ENCODE measurements around the gene ALDH1A2.
"Not testable (repeated sequence)": the region's sequence is repeated elsewhere in the genome, so short reads cannot be mapped to it uniquely, and the experiment has no call there.

Gene ALDH1A2

DNA sequence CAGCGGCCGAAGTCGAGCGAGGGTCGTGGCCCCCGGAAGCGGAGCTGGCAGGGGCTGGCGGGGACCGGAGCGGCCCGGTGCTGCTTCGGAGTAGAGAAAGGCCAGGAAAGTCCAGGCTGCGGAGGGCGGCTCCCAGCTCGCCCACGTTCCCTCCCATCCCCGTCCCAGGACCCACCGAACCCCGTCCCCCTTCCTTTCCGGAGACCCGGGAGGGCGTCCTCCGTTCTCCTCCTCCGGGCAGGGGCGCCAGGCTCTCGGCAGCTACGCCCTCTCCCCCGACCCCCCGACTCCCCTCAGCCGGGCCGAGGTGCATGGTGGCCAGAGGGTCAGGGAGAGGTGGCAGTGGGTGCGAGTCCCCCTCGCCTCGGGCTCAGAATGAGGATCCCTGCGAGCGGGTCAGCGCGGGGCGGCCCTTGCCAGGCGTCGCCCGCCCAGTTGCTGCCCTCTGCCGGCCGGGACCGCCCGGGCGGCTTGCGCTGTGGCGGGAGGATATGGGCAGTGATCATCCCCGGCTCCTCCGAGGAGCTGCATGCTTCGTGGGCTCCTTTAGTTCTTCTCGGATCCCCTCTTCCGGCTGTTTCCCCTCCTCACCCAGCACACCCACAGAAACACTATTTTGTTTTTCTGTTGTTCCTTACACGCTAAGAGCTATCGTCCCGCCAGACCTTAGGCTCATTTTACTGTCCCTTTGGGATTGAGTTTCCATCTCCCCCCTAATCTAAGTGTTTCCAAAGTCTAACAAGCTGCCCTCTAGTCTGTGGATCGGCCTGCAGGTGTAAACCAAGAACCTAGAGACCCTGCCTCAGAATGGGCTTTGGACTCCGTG is 744 bp upstream of the ALDH1A2 start:
- DNase-seq (ENCODE audit: low spot score) = peak; percentile 91

DNA sequence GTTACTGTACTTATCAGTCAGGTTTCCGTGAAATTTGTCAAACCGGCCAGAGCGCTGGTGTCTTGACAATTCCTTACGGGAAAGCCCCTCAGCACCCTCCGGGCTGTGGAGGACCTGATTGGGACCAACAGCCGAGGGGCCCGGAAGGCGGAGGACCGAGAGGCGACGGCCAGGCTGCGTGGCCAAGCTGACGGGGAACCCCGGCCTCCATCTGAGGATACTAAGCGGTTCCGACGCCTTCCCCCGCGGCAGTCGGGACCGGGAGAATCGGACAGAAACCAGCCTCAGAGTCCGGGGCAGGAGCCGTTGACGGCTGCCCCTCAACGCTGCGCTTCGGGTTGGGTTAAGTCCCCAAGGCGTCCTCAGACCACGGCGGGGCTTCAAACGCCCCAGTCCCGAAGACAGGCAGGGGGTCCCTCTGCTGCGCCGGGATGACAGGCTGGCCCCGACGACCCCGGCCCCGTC is 499 bp downstream of the ALDH1A2 start:
- no peak for DNase-seq (ENCODE audit: low spot score)

DNA sequence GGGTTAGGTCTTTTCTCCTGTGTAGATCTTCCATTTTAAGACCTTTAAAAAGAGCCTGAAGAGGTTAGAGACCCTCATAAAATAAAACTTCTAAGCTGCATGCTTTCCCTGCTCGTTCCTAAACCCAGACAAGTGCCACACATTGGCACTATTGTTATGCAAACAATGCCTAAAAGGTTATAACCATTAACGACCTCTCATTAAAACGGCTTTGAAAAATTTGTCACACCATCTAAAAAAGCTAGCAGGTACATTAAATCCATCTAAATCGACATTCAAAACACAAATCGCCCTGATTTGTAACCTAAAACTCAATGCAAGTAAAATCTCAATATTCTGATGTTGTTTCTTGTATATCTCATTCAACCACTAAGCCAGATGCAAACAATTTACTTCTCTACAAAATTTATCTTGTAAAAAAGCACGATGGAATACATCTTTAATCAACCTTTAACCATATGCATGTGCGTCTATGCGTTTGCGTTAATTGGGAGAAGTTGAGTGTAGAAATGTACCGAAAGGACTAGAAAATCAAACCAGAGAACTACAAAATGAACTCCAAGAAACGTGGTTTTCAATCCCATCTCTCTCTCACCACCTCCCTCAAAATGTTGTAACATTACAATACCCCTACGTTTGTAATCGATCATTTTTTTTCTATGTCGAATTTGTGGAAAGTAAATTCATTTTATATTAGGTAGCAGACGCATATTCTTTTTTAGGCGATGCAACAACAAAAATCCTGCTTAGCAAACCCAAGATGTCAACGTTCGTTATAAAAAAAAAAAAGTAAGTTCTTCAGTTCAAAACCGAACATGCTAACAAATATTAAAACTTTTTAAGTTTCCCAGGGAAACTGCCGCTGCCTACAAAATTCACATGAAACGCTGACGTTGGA is 1.2 kb downstream of the ALDH1A2 start:
- DNase-seq (ENCODE audit: low spot score) = no peak

DNA sequence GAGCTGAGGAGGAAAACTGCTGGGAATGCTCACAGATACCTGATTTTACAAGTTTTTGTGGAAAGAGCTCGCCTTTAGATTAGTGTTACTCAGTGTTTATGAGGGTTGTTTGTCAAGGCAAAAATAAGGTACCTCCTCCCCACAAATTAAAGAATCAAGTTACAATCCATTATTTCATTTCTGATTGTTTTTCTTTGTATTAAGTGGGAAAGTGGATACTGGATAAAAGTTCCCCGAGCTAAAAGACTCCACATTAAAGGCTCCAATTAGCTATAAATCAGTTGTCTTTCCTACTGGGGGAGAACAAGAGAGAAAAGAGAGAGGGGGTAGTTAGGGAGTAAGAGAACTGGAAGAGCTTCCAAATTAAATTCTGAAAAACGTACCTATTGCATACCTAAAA is 1.9 kb downstream of the ALDH1A2 start:
- DNase-seq (ENCODE audit: low spot score) = no peak

DNA sequence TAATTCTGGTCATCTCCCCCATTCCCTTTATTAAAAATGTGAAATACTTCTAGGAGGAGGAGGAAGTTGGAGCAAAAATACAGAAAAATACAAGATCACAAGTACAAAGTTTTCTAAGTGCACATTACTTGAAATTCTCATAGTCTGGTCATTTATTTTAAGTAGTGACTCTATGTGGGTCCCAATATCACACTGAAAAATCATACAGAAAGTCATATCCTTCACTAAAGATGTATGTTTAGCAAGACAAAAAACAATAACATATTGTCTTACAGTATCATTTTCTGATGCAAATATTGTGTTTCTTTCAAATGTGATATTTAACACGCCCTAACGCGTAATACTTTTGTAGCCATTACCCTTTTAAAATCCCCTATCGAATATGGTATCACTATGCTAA is 2.5 kb downstream of the ALDH1A2 start:
- no peak for DNase-seq (ENCODE audit: low spot score)

DNA sequence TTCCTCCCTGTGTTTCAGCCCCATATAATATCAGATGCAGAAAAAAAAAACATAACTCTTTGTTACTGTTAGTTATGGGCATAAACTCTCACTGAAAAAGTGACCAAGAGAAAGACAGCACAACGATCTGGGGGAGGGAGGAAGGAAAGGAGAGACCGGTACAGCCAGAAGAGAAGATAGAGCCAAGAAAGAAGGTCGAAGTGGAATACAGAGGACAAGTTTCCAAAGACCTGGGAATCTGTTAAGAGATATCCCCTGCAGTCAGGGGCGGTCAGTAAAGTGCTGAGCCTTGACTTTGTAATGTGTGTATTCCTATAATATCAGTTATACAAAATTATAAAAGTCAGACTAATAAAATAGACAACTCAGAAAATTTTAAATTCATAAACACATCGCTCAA is 3.3 kb downstream of the ALDH1A2 start:
- no peak for DNase-seq (ENCODE audit: low spot score)

DNA sequence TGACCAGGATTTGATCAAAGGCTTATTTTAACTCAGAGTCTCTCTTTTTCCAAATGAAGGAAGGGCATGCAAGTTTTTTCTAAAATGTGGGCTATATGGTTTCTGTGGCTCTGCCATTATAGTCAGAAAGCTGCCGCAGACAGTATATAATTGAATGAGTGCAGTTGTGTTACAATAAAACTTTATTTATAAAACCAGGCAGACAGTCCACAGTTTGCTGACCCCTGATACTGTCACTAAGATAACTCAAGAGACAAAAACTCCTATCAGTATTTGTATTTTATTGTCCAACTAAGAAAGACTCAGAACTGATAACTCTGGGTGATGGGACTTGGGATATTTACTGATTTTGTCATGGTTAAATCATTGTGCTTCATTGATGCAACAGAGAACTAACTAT is 4.9 kb downstream of the ALDH1A2 start:
- no peak for DNase-seq (ENCODE audit: low spot score)

DNA sequence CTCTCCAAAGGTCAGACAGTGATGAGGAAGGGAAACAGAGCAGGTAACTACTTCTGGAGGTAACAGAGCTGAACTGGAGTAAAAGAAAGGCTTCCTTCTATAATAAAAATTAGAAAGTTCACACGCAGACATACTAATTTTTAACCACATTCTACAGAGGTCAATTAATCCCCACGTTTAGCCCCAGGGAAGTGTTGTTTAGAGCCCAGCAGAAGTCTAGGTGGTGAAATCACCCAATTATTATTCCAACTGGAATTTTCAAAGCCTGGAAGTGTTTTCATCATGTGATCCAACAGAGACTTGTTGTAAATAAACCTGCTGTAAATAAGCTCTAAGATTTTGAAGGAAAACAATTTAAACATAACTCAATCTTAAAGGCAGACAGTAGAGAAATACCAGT is 6.8 kb downstream of the ALDH1A2 start:
- DNase-seq (ENCODE audit: low spot score) = no peak

DNA sequence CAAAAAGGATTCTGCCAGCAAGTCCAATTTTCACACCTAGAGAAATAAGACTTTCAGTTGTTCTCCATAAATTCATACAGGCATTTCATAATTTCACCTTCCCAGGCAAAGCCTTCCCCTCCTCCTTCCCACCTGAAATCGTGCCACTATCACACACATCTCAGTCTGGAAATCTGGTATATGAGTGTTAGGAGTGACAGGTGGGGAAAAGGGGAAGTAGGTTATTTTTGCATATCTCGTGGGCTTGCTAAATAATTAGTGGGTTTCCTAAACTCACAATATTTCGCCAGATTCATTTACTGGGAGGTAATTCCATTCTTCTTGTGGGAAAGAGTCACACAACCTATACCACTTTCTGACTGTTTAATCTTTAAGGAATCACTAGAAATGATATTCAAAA is 7.4 kb downstream of the ALDH1A2 start:
- no peak for DNase-seq (ENCODE audit: low spot score)

DNA sequence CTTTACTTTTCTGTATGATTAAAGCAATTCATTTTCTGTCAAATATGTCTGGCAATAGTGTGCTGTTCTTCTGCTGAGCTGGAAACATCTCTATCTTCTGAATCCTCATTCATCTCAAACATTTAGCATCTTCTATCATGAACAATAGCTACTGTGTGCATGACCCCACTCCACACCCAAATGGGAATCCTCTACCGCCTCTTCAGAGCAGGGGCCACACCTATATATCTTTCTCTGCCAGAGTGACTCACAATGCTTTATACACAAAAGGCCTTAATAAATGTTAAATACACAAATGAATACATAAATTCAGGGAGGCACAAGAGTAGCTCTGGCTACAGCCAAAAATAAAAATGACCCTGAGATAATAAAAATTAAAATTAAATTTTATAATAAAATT is 8.0 kb downstream of the ALDH1A2 start:
- DNase-seq (ENCODE audit: low spot score) = no peak

DNA sequence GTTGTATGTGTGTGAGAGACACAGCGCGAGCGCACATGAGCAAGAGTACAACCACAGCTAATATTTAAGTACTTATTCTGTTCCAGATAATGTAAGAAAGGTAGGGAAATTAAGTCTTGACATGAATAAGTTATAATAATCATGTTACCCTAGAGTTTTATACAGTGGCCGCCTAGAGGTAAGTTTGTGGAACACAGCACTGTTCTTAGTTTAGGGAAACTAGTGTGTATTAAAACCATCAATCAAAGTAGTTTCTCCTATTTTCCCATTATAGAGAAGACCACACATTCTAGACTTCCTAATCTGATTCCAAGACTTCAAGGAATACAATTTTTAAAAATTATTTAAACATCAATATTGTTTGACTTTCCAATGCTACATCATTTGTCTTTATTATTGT is 9.5 kb downstream of the ALDH1A2 start:
- no peak for DNase-seq (ENCODE audit: low spot score)

DNA sequence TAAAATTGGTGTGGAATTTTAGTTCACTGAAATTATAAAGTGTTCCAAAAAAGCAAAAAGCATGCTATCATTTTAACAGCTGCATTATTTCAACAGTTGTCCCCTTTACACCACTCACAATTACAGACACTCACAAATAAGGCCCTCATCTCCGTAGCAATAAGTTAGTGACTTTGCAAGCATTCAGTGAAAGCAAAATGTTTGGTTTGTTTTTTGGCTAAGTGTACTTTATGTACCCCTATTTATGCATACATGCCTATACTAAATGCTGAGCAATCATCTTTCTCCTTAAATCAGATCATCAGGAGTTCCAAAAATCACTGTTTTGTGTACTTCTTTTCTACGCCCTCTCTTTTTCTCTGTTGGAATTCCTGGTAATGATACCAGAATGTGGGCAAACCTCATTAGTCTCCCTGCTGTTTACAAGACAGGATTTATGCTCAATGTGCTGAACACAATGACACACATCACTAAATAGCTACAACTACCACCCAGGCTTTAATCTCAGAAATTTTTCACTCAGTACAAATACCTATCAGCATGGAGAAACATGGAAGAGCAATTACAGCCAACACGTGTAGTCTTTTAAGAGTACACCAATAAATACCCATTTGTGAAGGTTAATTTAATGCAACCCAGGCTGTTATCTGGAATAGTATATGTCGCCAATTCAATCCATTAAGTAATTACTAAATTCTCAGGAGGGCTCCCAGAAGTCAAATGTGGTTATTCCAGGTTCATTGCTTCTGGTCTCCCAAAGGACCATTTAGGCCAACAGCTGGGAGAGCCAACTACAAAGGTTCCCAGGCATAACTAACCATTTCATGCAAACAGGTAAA is 12.0 kb downstream of the ALDH1A2 start:
- no peak for DNase-seq (ENCODE audit: low spot score)

DNA sequence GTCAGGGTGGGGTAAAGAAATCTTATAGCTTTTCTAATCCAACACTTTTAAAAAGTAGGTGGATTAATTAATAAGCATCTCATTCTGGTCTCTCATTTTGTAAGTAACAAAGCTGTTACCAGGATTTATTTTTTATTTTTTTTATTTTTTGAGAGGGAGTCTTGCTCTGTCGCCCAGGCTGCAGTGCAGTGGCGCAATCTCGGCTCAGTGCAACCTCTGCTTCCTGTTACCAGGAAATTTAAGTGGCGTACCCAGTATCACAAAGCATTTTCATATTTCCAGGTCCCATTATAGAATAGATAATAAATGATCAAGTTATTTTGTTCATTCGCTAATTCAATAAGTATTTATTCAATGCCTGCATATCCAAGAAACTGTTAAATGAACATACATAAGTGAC is 13.2 kb downstream of the ALDH1A2 start:
- no peak for DNase-seq (ENCODE audit: low spot score)

DNA sequence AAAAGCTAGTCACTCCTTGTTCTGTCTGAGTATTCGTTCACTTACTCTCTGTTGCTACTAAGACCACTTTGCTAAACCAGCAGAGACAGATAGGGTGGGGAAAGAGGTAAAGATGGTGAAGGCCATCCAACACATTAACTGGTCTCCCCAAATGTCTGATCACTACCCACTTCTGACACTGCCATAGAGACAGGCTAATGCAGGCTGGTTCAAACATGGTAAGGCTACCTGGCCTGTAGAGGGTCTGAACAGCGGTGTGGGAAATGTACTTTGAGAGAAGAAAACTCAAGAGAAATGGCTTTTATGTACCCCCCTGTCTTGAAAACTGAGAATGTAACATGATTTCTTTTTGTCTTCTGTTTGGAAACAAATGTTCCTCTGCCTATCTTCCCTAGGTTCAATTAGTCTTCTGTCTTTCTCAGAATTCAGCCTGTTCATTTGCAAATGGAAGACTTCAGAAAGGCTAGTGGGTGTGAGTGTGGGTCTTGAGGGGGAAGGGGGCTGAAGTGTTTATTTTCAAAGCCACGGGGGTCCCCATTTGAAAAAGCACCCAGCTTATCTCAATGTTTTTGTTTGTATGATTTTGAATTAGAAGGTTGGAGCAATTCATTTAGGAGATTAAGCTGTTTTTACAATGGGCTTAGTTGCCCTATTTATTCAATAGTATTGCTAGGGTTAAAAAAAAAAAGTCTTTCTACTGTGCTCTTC is 15.8 kb downstream of the ALDH1A2 start:
- no peak for DNase-seq (ENCODE audit: low spot score)

DNA sequence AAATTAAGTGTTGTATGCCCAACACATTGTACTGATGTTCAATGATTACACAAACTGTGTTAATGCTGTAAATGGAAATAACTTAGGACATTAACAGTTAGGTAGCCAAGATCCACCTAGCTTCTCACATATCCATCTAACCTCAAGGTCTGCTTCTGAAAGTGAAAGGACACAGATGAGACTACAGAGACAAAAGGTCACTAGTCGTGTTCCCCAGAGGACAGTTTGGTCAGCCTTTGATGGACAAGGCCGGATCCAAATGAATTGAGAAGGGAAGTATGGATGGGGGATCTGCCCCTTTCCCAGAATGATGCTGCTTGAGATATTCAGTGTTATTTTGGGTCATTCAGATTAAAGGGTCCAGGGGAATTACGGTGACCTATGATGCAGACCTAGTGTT is 17.2 kb downstream of the ALDH1A2 start:
- DNase-seq (ENCODE audit: low spot score) = no peak

DNA sequence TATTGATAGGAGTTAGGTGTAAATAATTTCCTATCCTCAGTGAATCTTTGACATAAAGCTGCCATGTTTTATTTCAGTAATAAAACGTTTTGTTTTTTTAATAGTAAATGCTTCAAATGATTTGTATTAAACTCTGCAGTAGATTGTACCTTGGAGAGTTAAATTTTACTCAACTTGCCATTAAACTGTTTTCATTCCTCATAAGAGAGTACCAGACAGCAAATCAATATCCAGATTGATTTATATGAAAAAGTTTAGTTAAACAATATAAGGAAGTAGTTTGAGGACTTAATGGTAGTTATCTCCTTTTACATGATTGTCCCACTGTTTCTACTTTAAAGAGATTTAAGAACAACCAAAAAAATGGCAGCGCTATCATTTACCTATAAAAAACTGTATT is 18.4 kb downstream of the ALDH1A2 start:
- DNase-seq (ENCODE audit: low spot score) = no peak

DNA sequence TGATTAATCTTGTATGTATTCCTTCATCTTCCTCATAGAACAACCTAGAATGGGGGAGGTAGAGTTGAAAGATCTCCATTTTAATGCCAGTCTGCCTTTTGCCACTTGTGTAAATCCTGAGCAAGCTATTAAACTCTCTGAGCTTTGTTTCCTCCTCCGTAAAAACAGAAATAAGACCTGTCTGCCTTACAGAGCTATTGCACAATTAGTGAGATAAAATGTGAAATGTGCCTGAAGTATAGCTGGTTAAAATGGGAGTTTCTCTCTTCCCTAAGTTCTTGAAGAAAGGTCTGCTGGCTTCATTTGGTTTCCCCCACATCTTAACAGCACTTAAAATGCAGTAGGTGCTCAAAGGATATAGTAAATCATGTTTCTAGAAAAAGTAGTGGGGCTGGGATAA is 19.0 kb downstream of the ALDH1A2 start:
- no peak for DNase-seq (ENCODE audit: low spot score)

DNA sequence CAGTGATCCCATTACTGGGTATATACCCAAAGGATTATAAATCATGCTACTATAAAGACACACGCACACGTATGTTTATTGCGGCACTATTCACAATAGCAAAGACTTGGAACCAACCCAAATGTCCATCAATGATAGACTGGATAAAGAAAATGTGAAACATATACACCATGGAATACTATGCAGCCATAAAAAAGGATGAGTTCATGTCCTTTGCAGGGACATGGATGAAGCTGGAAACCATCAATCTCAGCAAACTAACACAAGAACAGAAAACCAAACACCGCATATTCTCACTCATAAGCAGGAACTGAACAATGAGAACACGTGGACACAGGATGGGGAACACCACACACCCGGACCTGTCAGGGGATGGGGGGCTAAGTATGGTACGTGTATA is 20.1 kb downstream of the ALDH1A2 start:
- not testable (repeated sequence) for DNase-seq (ENCODE audit: low spot score)

DNA sequence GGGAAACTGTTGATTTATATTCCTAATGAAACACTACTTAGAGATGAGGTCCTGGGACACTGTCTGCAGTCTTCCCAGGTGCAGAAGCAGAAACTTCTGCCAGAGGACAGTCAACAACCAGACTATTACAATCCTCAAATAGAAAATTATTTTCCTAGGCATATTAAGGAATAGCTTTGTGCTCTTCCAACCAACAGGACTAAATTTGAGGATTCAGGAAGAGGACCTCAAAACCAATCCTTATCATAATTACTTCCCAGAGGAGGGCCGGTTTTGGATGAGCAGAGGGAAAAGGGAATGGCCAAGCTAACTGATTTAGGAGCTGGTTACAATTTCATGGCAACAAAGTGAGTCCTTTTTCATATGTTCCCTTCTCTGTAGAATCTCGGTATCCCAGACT is 21.0 kb downstream of the ALDH1A2 start:
- DNase-seq (ENCODE audit: low spot score) = no peak

DNA sequence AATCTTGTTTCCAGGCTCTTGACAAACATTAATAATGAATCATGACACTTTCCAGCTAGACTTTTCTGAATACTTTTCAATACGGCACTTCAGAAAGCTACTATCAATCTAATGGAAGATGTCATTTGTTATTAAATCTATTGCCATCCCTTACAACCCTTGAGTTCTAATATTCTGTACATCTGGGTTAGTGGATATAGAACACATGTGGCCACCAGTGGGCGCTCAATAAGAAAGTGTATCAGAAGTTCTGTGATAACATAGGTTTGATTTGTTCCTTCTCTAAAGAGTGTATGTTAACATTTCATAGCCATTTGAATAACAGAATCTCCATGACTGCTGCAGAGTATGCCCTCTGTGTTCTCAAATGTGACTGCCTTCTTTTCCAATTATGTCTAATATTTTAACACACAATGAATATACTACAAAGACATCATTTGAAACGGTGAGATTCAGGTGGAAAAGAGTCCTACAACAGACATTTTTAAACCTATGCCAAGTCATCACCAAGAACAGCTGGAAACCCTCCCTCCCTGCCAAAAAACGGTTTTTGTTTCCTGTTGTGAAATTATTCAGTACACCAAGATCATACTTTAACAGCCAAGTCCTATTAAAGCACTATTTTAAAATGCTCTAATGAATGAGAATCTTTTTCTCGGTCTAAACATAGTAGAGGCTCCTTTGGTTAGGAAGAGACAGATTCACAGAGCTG is 22.2 kb downstream of the ALDH1A2 start:
- peak; percentile 37 for DNase-seq (ENCODE audit: low spot score)

DNA sequence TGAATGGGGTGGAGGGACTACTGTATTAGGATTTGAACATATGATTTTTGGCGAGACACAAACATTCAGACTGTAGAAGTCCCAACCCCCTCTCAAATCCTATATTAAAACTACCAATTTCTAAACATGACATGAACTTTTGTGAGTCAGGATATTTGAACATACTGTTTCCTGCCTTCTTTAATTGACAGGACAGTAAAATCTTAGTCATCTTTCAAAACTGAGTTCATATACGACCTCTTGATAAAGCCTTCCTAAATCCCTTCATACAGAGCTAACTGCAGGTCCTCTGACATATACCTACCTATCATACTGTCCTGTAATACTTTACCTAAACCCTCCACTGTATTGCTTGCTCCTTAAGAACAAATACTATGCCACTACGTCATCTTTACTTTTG is 23.5 kb downstream of the ALDH1A2 start:
- no peak for DNase-seq (ENCODE audit: low spot score)
